ENCODE data around the gene ZBTB46. TPM values are rescaled to one million over a fixed set of nuclear protein-coding genes. Genes with fewer than 3 reads are reported as not detected.

ZBTB46 gene
- total RNA-seq, 1 donor from 2014 or later: 23.7 TPM

GRCh38 chr20:63848003-63848911 is 17.2 kb upstream of the ZBTB46 start:
- DNase-seq (ENCODE audit: low read depth, low spot score): no peak
- no peak overlapping the region for H3K27ac Mint-ChIP-seq (ENCODE audit: unreplicated experiment)
- no peaks in the 10 kb centered on the region for H3K27me3 Mint-ChIP-seq (ENCODE audit: low read depth)
- TF ChIP-seq, protein P1, sequence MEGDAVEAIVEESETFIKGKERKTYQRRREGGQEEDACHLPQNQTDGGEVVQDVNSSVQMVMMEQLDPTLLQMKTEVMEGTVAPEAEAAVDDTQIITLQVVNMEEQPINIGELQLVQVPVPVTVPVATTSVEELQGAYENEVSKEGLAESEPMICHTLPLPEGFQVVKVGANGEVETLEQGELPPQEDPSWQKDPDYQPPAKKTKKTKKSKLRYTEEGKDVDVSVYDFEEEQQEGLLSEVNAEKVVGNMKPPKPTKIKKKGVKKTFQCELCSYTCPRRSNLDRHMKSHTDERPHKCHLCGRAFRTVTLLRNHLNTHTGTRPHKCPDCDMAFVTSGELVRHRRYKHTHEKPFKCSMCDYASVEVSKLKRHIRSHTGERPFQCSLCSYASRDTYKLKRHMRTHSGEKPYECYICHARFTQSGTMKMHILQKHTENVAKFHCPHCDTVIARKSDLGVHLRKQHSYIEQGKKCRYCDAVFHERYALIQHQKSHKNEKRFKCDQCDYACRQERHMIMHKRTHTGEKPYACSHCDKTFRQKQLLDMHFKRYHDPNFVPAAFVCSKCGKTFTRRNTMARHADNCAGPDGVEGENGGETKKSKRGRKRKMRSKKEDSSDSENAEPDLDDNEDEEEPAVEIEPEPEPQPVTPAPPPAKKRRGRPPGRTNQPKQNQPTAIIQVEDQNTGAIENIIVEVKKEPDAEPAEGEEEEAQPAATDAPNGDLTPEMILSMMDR (conservative IDR thresholded peaks at IDR 0.05): no peak
- no peaks in the 10 kb centered on the region for H3K9me3 Mint-ChIP-seq
- peaks cover 8% of the 10 kb centered on the region for H3K4me1 Mint-ChIP-seq
- H3K36me3 Mint-ChIP-seq (ENCODE audit: low read depth): no peaks in the 10 kb centered on the region
- H3K4me3 Mint-ChIP-seq: no peak overlapping the region

GRCh38 chr20:63847237-63848002 is 16.4 kb upstream of the ZBTB46 start:
- no peak for DNase-seq (ENCODE audit: low read depth, low spot score)
- no peaks in the 10 kb centered on the region for H3K27me3 Mint-ChIP-seq (ENCODE audit: low read depth)
- TF ChIP-seq, protein P1 (conservative IDR thresholded peaks at IDR 0.05): no peak
- no peaks in the 10 kb centered on the region for H3K9me3 Mint-ChIP-seq
- no peak overlapping the region for H3K27ac Mint-ChIP-seq (ENCODE audit: unreplicated experiment)
- H3K36me3 Mint-ChIP-seq (ENCODE audit: low read depth): no peaks in the 10 kb centered on the region
- H3K4me1 Mint-ChIP-seq: peaks cover 8% of the 10 kb centered on the region
- H3K4me3 Mint-ChIP-seq: no peak overlapping the region

DNA sequence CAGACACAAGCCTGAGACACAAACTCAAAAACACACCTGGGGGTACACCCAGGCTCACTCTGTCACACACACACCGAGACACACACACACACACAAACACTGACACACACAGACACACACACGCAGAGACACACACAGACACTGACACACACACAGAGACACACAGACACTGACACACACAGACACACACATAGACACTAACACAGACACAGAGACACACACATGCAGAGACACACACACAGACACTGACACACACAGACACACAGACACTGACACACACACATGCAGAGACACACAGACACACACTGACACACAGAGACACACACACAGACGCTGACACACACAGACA is 15.8 kb upstream of the ZBTB46 start:
- Mint-ChIP-seq H3K4me1 (peaks cover 8% of the 10 kb centered on the region), H3K4me3 (no peak overlapping the region), H3K27me3 (ENCODE audit: low read depth) (no peaks in the 10 kb centered on the region), H3K9me3 (no peaks in the 10 kb centered on the region), H3K36me3 (ENCODE audit: low read depth) (no peaks in the 10 kb centered on the region), H3K27ac (ENCODE audit: unreplicated experiment) (no peak overlapping the region)
- TF ChIP-seq, protein P1 (conservative IDR thresholded peaks at IDR 0.05): no peak
- DNase-seq (ENCODE audit: low read depth, low spot score): no peak

GRCh38 chr20:63846128-63846771 is 15.2 kb upstream of the ZBTB46 start:
- H3K36me3 Mint-ChIP-seq (ENCODE audit: low read depth): no peaks in the 10 kb centered on the region
- H3K27ac Mint-ChIP-seq (ENCODE audit: unreplicated experiment): no peak overlapping the region
- peak overlapping the region; percentile 67 for H3K4me3 Mint-ChIP-seq
- DNase-seq (ENCODE audit: low read depth, low spot score): no peak
- TF ChIP-seq, protein P1 (conservative IDR thresholded peaks at IDR 0.05): no peak
- H3K9me3 Mint-ChIP-seq: no peaks in the 10 kb centered on the region
- H3K27me3 Mint-ChIP-seq (ENCODE audit: low read depth): no peaks in the 10 kb centered on the region
- peaks cover 7% of the 10 kb centered on the region for H3K4me1 Mint-ChIP-seq

GRCh38 chr20:63844511-63844991 is 13.5 kb upstream of the ZBTB46 start:
- no peak for DNase-seq (ENCODE audit: low read depth, low spot score)
- no peaks in the 10 kb centered on the region for H3K9me3 Mint-ChIP-seq
- peak overlapping the region; percentile 54 for H3K4me3 Mint-ChIP-seq
- no peaks in the 10 kb centered on the region for H3K27me3 Mint-ChIP-seq (ENCODE audit: low read depth)
- H3K4me1 Mint-ChIP-seq: peaks cover 4% of the 10 kb centered on the region
- no peaks in the 10 kb centered on the region for H3K36me3 Mint-ChIP-seq (ENCODE audit: low read depth)
- no peak overlapping the region for H3K27ac Mint-ChIP-seq (ENCODE audit: unreplicated experiment)
- TF ChIP-seq, protein P1 (conservative IDR thresholded peaks at IDR 0.05): no peak

Data from neural crest cell (in vitro differentiated cells).